ENCODE measurements around the gene CNTNAP2. TPM values are rescaled to one million over a fixed set of nuclear protein-coding genes. Genes with fewer than 3 reads are reported as not detected.

The CNTNAP2 gene
- total and polyA plus RNA-seq, 3 experiments from 2014 or later: not detected

- H3K36me3 Mint-ChIP-seq: peaks cover 0 to 2% (median 0%) of the 10 kb centered on the region in 3 donors
- peaks cover 1 to 16% (median 4%) of the 10 kb centered on the region in 5 donors for H3K9me3 Mint-ChIP-seq
- no peak overlapping the region for H3K4me3 Mint-ChIP-seq
- no peaks in the 10 kb centered on the region for H3K4me1 Mint-ChIP-seq
- Histone ChIP-seq H3K36me3 (ENCODE audit: insufficient read depth, low read length) (no peaks in the 10 kb centered on the region), H3K27me3 (ENCODE audit: insufficient read depth, low read length, poor library complexity, severe bottlenecking) (no peaks in the 10 kb centered on the region), H3K4me3 (ENCODE audit: low read length) (no peak overlapping the region), H3K9me3 (ENCODE audit: low read length) (no peaks in the 10 kb centered on the region), H3K27ac (ENCODE audit: low read depth, low read length) (no peak overlapping the region), H3K4me1 (ENCODE audit: insufficient read depth, low read length) (no peaks in the 10 kb centered on the region)
- H3K27ac Mint-ChIP-seq: no peak overlapping the region
- ChIA-PET POLR2A (no interaction called here), CTCF (no interaction called here)
- H3K27me3 Mint-ChIP-seq: no peaks in the 10 kb centered on the region
- DNase-seq: no peak
These were observed 1362.2 kb downstream of the CNTNAP2 start for GRCh38 chr7:147478796-147479195.

GRCh38 chr7:147483634-147484292 is 1367.2 kb downstream of the CNTNAP2 start:
- Mint-ChIP-seq H3K27me3 (no peaks in the 10 kb centered on the region), H3K4me1 (no peaks in the 10 kb centered on the region)

GRCh38 chr7:147485660-147486210 is 1369.1 kb downstream of the CNTNAP2 start:
- Histone ChIP-seq H3K4me3 (ENCODE audit: low read length) (no peak overlapping the region), H3K4me1 (ENCODE audit: insufficient read depth, low read length) (no peaks in the 10 kb centered on the region), H3K27ac (ENCODE audit: low read depth, low read length) (no peak overlapping the region), H3K9me3 (ENCODE audit: low read length) (no peaks in the 10 kb centered on the region), H3K27me3 (ENCODE audit: insufficient read depth, low read length, poor library complexity, severe bottlenecking) (no peaks in the 10 kb centered on the region), H3K36me3 (ENCODE audit: insufficient read depth, low read length) (no peaks in the 10 kb centered on the region)
- no peak for DNase-seq
- ChIA-PET CTCF (no interaction called here), POLR2A (no interaction called here)
- no peak overlapping the region for H3K27ac Mint-ChIP-seq
- no peaks in the 10 kb centered on the region for H3K36me3 Mint-ChIP-seq
- H3K4me1 Mint-ChIP-seq: no peaks in the 10 kb centered on the region
- H3K4me3 Mint-ChIP-seq: no peak overlapping the region
- no peaks in the 10 kb centered on the region for H3K27me3 Mint-ChIP-seq
- H3K9me3 Mint-ChIP-seq: peaks cover 0 to 24% (median 8%) of the 10 kb centered on the region in 5 donors

More at GRCh38 chr7:147483634-147484292, 1367.2 kb downstream of the CNTNAP2 start:
- Mint-ChIP-seq H3K36me3 (peaks cover 0 to under 1% (median 0%) of the 10 kb centered on the region in 3 donors), H3K4me3 (no peak overlapping the region), H3K27ac (no peak overlapping the region), H3K9me3 (peaks cover 0 to 19% (median 2%) of the 10 kb centered on the region in 5 donors)
- no peak overlapping the region for H3K27ac ChIP-seq (ENCODE audit: low read depth, low read length)
- DNase-seq: no peak
- no peaks in the 10 kb centered on the region for H3K27me3 ChIP-seq (ENCODE audit: insufficient read depth, low read length, poor library complexity, severe bottlenecking)
- ChIA-PET CTCF (no interaction called here), POLR2A (no interaction called here)
- no peak overlapping the region for H3K4me3 ChIP-seq (ENCODE audit: low read length)
- no peaks in the 10 kb centered on the region for H3K36me3 ChIP-seq (ENCODE audit: insufficient read depth, low read length)
- H3K9me3 ChIP-seq (ENCODE audit: low read length): no peaks in the 10 kb centered on the region
- no peaks in the 10 kb centered on the region for H3K4me1 ChIP-seq (ENCODE audit: insufficient read depth, low read length)

GRCh38 chr7:147492606-147493005 is 1376.0 kb downstream of the CNTNAP2 start:
- peaks cover 3 to 32% (median 10%) of the 10 kb centered on the region in 5 donors for H3K9me3 Mint-ChIP-seq
- H3K36me3 Mint-ChIP-seq: peaks cover 0 to 1% (median 0%) of the 10 kb centered on the region in 3 donors
- no peaks in the 10 kb centered on the region for H3K9me3 ChIP-seq (ENCODE audit: low read length)
- H3K4me3 ChIP-seq (ENCODE audit: low read length): no peak overlapping the region
- no peak overlapping the region for H3K27ac Mint-ChIP-seq
- H3K4me1 ChIP-seq (ENCODE audit: insufficient read depth, low read length): no peaks in the 10 kb centered on the region
- no peak overlapping the region for H3K4me3 Mint-ChIP-seq
- no peaks in the 10 kb centered on the region for H3K4me1 Mint-ChIP-seq
- POLR2A ChIA-PET: no interaction called here
- H3K27me3 ChIP-seq (ENCODE audit: insufficient read depth, low read length, poor library complexity, severe bottlenecking): no peaks in the 10 kb centered on the region
- no peak overlapping the region for H3K27ac ChIP-seq (ENCODE audit: low read depth, low read length)
- H3K36me3 ChIP-seq (ENCODE audit: insufficient read depth, low read length): no peaks in the 10 kb centered on the region
- no peak for DNase-seq
- CTCF ChIA-PET: no interaction called here
- H3K27me3 Mint-ChIP-seq: no peaks in the 10 kb centered on the region

GRCh38 chr7:147496209-147496608 is 1379.6 kb downstream of the CNTNAP2 start:
- H3K4me1 Mint-ChIP-seq: no peaks in the 10 kb centered on the region
- Histone ChIP-seq H3K4me3 (ENCODE audit: low read length) (no peak overlapping the region), H3K27me3 (ENCODE audit: insufficient read depth, low read length, poor library complexity, severe bottlenecking) (no peaks in the 10 kb centered on the region), H3K27ac (ENCODE audit: low read depth, low read length) (no peak overlapping the region), H3K9me3 (ENCODE audit: low read length) (no peaks in the 10 kb centered on the region), H3K4me1 (ENCODE audit: insufficient read depth, low read length) (no peaks in the 10 kb centered on the region), H3K36me3 (ENCODE audit: insufficient read depth, low read length) (no peaks in the 10 kb centered on the region)
- no peak overlapping the region for H3K4me3 Mint-ChIP-seq
- H3K36me3 Mint-ChIP-seq: peaks cover 0 to 1% (median 0%) of the 10 kb centered on the region in 3 donors
- no peak overlapping the region for H3K27ac Mint-ChIP-seq
- POLR2A ChIA-PET: no interaction called here
- H3K9me3 Mint-ChIP-seq: peaks cover under 1 to 40% (median 8%) of the 10 kb centered on the region in 5 donors
- CTCF ChIA-PET: no interaction called here
- H3K27me3 Mint-ChIP-seq: no peaks in the 10 kb centered on the region
- DNase-seq: no peak

- Mint-ChIP-seq H3K27ac (no peak overlapping the region), H3K9me3 (peaks cover 0 to 41% (median 8%) of the 10 kb centered on the region in 5 donors), H3K4me3 (no peak overlapping the region), H3K36me3 (peaks cover 0 to 1% (median 0%) of the 10 kb centered on the region in 3 donors), H3K27me3 (no peaks in the 10 kb centered on the region), H3K4me1 (no peaks in the 10 kb centered on the region)
- Histone ChIP-seq H3K9me3 (ENCODE audit: low read length) (no peaks in the 10 kb centered on the region), H3K4me1 (ENCODE audit: insufficient read depth, low read length) (no peaks in the 10 kb centered on the region), H3K36me3 (ENCODE audit: insufficient read depth, low read length) (no peaks in the 10 kb centered on the region), H3K4me3 (ENCODE audit: low read length) (no peak overlapping the region), H3K27me3 (ENCODE audit: insufficient read depth, low read length, poor library complexity, severe bottlenecking) (no peaks in the 10 kb centered on the region), H3K27ac (ENCODE audit: low read depth, low read length) (no peak overlapping the region)
- CTCF ChIA-PET: no interaction called here
- no peak for DNase-seq
- POLR2A ChIA-PET: no interaction called here
These were observed 1380.6 kb downstream of the CNTNAP2 start for GRCh38 chr7:147497246-147497645.

- CTCF ChIA-PET: no interaction called here
- POLR2A ChIA-PET: no interaction called here
- Histone ChIP-seq H3K9me3 (ENCODE audit: low read length) (no peaks in the 10 kb centered on the region), H3K4me3 (ENCODE audit: low read length) (no peak overlapping the region), H3K27me3 (ENCODE audit: insufficient read depth, low read length, poor library complexity, severe bottlenecking) (no peaks in the 10 kb centered on the region), H3K4me1 (ENCODE audit: insufficient read depth, low read length) (no peaks in the 10 kb centered on the region), H3K27ac (ENCODE audit: low read depth, low read length) (no peak overlapping the region), H3K36me3 (ENCODE audit: insufficient read depth, low read length) (no peaks in the 10 kb centered on the region)
- H3K4me1 Mint-ChIP-seq: no peaks in the 10 kb centered on the region
- H3K27ac Mint-ChIP-seq: no peak overlapping the region
- peaks cover 0 to 1% (median 0%) of the 10 kb centered on the region in 3 donors for H3K36me3 Mint-ChIP-seq
- peaks cover 0 to 41% (median 8%) of the 10 kb centered on the region in 5 donors for H3K9me3 Mint-ChIP-seq
- DNase-seq: no peak
- H3K4me3 Mint-ChIP-seq: no peak overlapping the region
- H3K27me3 Mint-ChIP-seq: no peaks in the 10 kb centered on the region
These were observed 1381.5 kb downstream of the CNTNAP2 start for GRCh38 chr7:147498081-147498480.

GRCh38 chr7:147509035-147509501 is 1392.5 kb downstream of the CNTNAP2 start:
- H3K4me1 ChIP-seq (ENCODE audit: insufficient read depth, low read length): no peaks in the 10 kb centered on the region
- H3K4me3 ChIP-seq (ENCODE audit: low read length): no peak overlapping the region
- H3K27me3 ChIP-seq (ENCODE audit: insufficient read depth, low read length, poor library complexity, severe bottlenecking): no peaks in the 10 kb centered on the region
- Mint-ChIP-seq H3K27ac (no peak overlapping the region), H3K9me3 (peaks cover 5 to 20% (median 10%) of the 10 kb centered on the region in 5 donors), H3K4me1 (no peaks in the 10 kb centered on the region), H3K4me3 (no peak overlapping the region), H3K27me3 (peaks cover 0 to 2% of the 10 kb centered on the region in 2 donors), H3K36me3 (no peaks in the 10 kb centered on the region)
- no peaks in the 10 kb centered on the region for H3K9me3 ChIP-seq (ENCODE audit: low read length)
- DNase-seq: no peak
- POLR2A ChIA-PET: no interaction called here
- CTCF ChIA-PET: no interaction called here
- H3K36me3 ChIP-seq (ENCODE audit: insufficient read depth, low read length): no peaks in the 10 kb centered on the region
- no peak overlapping the region for H3K27ac ChIP-seq (ENCODE audit: low read depth, low read length)

All from CD8-positive, alpha-beta memory T cell (primary cell).